ENCODE results near the gene MYCBP. TPM values are rescaled to one million over a fixed set of nuclear protein-coding genes. Genes with fewer than 3 reads are reported as not detected.

The MYCBP gene
- total and polyA plus RNA-seq, 4 donors = 7.8 to 21.2 (median 10.3) TPM

DNA sequence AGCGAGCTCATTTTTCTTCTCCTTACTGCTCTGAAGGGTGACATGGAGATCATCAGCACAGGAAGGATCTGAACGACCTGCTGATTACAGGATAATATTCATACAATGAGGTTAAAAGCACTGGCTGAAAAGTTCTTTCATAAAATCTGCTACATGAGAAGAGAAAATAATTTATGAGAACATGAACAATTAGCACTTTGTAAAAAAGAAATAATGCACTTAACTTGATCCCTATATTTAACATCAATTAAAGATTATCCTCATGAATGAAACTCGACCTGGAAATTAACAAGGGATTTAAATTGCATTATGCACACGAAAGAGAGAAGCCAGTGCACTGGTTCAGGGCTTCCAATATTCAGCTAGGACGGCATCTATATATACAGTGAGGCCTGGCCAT, 60.2 kb downstream of the MYCBP start:
- TF ChIP-seq FOXA1 (IDR thresholded peaks at IDR 0.05) (no peak), HNF4G (IDR thresholded peaks at IDR 0.05) (no peak), SP1 (IDR thresholded peaks at IDR 0.05) (no peak), NR2F2 (IDR thresholded peaks at IDR 0.05) (no peak), HNF4A (conservative IDR thresholded peaks at IDR 0.05) (no peak), JUND (IDR thresholded peaks at IDR 0.05) (no peak), YY1 (IDR thresholded peaks at IDR 0.05) (no peak), RXRA (IDR thresholded peaks at IDR 0.05) (no peak), GABPA (IDR thresholded peaks at IDR 0.05 in 1 of 2, conservative IDR thresholded peaks at IDR 0.05 in 1 of 2) (no peak), FOXA2 (IDR thresholded peaks at IDR 0.05) (no peak), EGR1 (IDR thresholded peaks at IDR 0.05; ENCODE audit: low read depth in 2 of 2) (no peak), RAD21 (IDR thresholded peaks at IDR 0.05) (no peak)
- TF ChIP-seq, protein P1, sequence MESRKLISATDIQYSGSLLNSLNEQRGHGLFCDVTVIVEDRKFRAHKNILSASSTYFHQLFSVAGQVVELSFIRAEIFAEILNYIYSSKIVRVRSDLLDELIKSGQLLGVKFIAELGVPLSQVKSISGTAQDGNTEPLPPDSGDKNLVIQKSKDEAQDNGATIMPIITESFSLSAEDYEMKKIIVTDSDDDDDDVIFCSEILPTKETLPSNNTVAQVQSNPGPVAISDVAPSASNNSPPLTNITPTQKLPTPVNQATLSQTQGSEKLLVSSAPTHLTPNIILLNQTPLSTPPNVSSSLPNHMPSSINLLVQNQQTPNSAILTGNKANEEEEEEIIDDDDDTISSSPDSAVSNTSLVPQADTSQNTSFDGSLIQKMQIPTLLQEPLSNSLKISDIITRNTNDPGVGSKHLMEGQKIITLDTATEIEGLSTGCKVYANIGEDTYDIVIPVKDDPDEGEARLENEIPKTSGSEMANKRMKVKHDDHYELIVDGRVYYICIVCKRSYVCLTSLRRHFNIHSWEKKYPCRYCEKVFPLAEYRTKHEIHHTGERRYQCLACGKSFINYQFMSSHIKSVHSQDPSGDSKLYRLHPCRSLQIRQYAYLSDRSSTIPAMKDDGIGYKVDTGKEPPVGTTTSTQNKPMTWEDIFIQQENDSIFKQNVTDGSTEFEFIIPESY (IDR thresholded peaks at IDR 0.05) = no peak
- TF ChIP-seq, protein P2, sequence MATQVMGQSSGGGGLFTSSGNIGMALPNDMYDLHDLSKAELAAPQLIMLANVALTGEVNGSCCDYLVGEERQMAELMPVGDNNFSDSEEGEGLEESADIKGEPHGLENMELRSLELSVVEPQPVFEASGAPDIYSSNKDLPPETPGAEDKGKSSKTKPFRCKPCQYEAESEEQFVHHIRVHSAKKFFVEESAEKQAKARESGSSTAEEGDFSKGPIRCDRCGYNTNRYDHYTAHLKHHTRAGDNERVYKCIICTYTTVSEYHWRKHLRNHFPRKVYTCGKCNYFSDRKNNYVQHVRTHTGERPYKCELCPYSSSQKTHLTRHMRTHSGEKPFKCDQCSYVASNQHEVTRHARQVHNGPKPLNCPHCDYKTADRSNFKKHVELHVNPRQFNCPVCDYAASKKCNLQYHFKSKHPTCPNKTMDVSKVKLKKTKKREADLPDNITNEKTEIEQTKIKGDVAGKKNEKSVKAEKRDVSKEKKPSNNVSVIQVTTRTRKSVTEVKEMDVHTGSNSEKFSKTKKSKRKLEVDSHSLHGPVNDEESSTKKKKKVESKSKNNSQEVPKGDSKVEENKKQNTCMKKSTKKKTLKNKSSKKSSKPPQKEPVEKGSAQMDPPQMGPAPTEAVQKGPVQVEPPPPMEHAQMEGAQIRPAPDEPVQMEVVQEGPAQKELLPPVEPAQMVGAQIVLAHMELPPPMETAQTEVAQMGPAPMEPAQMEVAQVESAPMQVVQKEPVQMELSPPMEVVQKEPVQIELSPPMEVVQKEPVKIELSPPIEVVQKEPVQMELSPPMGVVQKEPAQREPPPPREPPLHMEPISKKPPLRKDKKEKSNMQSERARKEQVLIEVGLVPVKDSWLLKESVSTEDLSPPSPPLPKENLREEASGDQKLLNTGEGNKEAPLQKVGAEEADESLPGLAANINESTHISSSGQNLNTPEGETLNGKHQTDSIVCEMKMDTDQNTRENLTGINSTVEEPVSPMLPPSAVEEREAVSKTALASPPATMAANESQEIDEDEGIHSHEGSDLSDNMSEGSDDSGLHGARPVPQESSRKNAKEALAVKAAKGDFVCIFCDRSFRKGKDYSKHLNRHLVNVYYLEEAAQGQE (IDR thresholded peaks at IDR 0.05) = no peak
- TF ChIP-seq, protein P3, sequence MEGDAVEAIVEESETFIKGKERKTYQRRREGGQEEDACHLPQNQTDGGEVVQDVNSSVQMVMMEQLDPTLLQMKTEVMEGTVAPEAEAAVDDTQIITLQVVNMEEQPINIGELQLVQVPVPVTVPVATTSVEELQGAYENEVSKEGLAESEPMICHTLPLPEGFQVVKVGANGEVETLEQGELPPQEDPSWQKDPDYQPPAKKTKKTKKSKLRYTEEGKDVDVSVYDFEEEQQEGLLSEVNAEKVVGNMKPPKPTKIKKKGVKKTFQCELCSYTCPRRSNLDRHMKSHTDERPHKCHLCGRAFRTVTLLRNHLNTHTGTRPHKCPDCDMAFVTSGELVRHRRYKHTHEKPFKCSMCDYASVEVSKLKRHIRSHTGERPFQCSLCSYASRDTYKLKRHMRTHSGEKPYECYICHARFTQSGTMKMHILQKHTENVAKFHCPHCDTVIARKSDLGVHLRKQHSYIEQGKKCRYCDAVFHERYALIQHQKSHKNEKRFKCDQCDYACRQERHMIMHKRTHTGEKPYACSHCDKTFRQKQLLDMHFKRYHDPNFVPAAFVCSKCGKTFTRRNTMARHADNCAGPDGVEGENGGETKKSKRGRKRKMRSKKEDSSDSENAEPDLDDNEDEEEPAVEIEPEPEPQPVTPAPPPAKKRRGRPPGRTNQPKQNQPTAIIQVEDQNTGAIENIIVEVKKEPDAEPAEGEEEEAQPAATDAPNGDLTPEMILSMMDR (IDR thresholded peaks at IDR 0.05; ENCODE audit: low read depth, low read length, missing input control) = no peak
- no peak overlapping the region for H3K27ac ChIP-seq (ENCODE audit: low read depth in 1 of 2, low read length in 2 of 2)
- no peaks in the 10 kb centered on the region for H3K36me3 ChIP-seq (ENCODE audit: control insufficient read depth in 4 of 4, insufficient read depth in 3 of 4, low read depth in 1 of 4, low read length in 3 of 4)
- DNase-seq (ENCODE audit: low spot score) = no peak
- no peak overlapping the region for H3K4me3 ChIP-seq (ENCODE audit: low read depth in 1 of 3, low read length in 3 of 3)
- peaks cover 2 to 19% (median 6%) of the 10 kb centered on the region in 4 donors for H3K27me3 ChIP-seq (ENCODE audit: control insufficient read depth in 4 of 4, insufficient read depth in 4 of 4, low read length in 3 of 4)
- no peak overlapping the region for H3K9ac ChIP-seq (ENCODE audit: low read depth in 1 of 2, low read length in 2 of 2)
- H3K9me3 ChIP-seq (ENCODE audit: control insufficient read depth in 4 of 4, low read length in 3 of 4) = peaks cover 0 to 5% (median 2%) of the 10 kb centered on the region in 4 donors
- peaks cover 0 to 4% (median 3%) of the 10 kb centered on the region in 4 donors for H3K4me1 ChIP-seq (ENCODE audit: control insufficient read depth in 4 of 4, insufficient read depth in 4 of 4, low read length in 3 of 4)
- WGBS = 61% methylated on average over 5 of the region's 5 CpGs

Small RNA genes lying within 50 kb of the gene (small RNA-seq; reads per million reads assigned to genes)
- gene GJA9-MYCBP = not detected

Other genes starting within 250 kb of the MYCBP start
- gene RRAGC, start 13.6 kb downstream of the MYCBP start, total RNA-seq = 10 to 100 TPM in 1 of 2 donors, 1 to 10 TPM in 1; 6.6 to 10.1 TPM
- 1 to 10 TPM; 6.7 to 7.7 TPM for gene RRAGC, start 13.6 kb downstream of the MYCBP start, polyA plus RNA-seq
- gene GJA9, start 8.2 kb upstream of the MYCBP start, total RNA-seq = not detected
- not detected for gene GJA9, start 8.2 kb upstream of the MYCBP start, polyA plus RNA-seq
- under 1 TPM; 0.14 to 0.17 TPM for gene RHBDL2, start 68.5 kb upstream of the MYCBP start, total RNA-seq
- under 1 TPM in 1 of 2 donors, not detected in 1; 0.28 TPM for gene RHBDL2, start 68.5 kb upstream of the MYCBP start, polyA plus RNA-seq
- 10 to 100 TPM; 30.0 to 52.4 TPM for gene AKIRIN1, start 117.9 kb upstream of the MYCBP start, total RNA-seq
- 10 to 100 TPM; 18.2 to 23.6 TPM for gene AKIRIN1, start 117.9 kb upstream of the MYCBP start, polyA plus RNA-seq
- gene NDUFS5, start 153.0 kb upstream of the MYCBP start, total RNA-seq = 100 to 1,000 TPM; 193 to 213 TPM
- gene NDUFS5, start 153.0 kb upstream of the MYCBP start, polyA plus RNA-seq = 100 to 1,000 TPM; 259 to 308 TPM

Measured in liver (tissue), 10 donors.